DMS 273 (cell line): ENCODE measurements around the gene RPL22.

Experiments
- DNase-seq: peaks from one replicate; lab custom pipeline; 2025; ENCODE audit not compliant: unreplicated experiment; lab: John Stamatoyannopoulos, UW

The RPL22 gene

GRCh38 chr1:6199298-6200187 is at the start of gene RPL22:
Gene RPL22, minus strand, starts transcription at chr1:6199595. Its CDS starts 22 bp downstream, at chr1:6199573.
- peak; percentile 100 for DNase-seq

- DNase-seq, result no peak
These were observed 48.9 kb upstream of the RPL22 start for GRCh38 chr1:6248161-6248776.

- no peak for DNase-seq
These were observed 48.3 kb upstream of the RPL22 start for GRCh38 chr1:6247651-6248050.

- peak; percentile 93 for DNase-seq
These were observed 47.4 kb upstream of the RPL22 start for GRCh38 chr1:6246497-6247467.

GRCh38 chr1:6245869-6246496 is 46.6 kb upstream of the RPL22 start:
- DNase-seq, result peak; percentile 85

GRCh38 chr1:6245086-6245868 is 45.9 kb upstream of the RPL22 start:
- peak; percentile 95 for DNase-seq

- no peak for DNase-seq
These were observed 45.1 kb upstream of the RPL22 start for GRCh38 chr1:6244401-6245049.

- DNase-seq, result no peak
These were observed 44.6 kb upstream of the RPL22 start, which contains the start of gene HES3 for GRCh38 chr1:6243993-6244392. Gene HES3, plus strand, starts transcription at chr1:6244179. Its CDS starts 187 bp downstream, at chr1:6244366.

- no peak for DNase-seq
These were observed 43.8 kb upstream of the RPL22 start for GRCh38 chr1:6243053-6243834.

GRCh38 chr1:6241887-6242740 is 42.7 kb upstream of the RPL22 start:
- DNase-seq, result peak; percentile 63

GRCh38 chr1:6241107-6241886 is 41.9 kb upstream of the RPL22 start:
- DNase-seq, result no peak

- DNase-seq, result no peak
These were observed 40.8 kb upstream of the RPL22 start for GRCh38 chr1:6239950-6240768.

- no peak for DNase-seq
These were observed 39.9 kb upstream of the RPL22 start for GRCh38 chr1:6239213-6239752.

GRCh38 chr1:6237093-6237492 is 37.7 kb upstream of the RPL22 start:
- DNase-seq, result no peak

GRCh38 chr1:6235296-6235677 is 35.9 kb upstream of the RPL22 start:
- DNase-seq, result no peak
